Muscle of arm (tissue), 12 donors: ENCODE data around the gene LRP5. TPM values are rescaled to one million over a fixed set of nuclear protein-coding genes. Genes with fewer than 3 reads are reported as not detected.

ENCODE experiments used
- DNase-seq: peaks from one replicate; pipeline ENCODE4 v3.0.0-alpha.2; 2013
- polyA plus RNA-seq, 12 donors: library from polyadenylated mRNA; unstranded; fragments of 120-200 nt; gene quantifications; one replicate each; pipeline ENCODE4 v1.2.1, GENCODE V29; 2013; ENCODE audit not compliant: insufficient read length in 12 of 12

The LRP5 gene
- polyA plus RNA-seq, 12 donors = 33.3 to 88.3 (median 44.0) TPM; not detected in 1

DNA sequence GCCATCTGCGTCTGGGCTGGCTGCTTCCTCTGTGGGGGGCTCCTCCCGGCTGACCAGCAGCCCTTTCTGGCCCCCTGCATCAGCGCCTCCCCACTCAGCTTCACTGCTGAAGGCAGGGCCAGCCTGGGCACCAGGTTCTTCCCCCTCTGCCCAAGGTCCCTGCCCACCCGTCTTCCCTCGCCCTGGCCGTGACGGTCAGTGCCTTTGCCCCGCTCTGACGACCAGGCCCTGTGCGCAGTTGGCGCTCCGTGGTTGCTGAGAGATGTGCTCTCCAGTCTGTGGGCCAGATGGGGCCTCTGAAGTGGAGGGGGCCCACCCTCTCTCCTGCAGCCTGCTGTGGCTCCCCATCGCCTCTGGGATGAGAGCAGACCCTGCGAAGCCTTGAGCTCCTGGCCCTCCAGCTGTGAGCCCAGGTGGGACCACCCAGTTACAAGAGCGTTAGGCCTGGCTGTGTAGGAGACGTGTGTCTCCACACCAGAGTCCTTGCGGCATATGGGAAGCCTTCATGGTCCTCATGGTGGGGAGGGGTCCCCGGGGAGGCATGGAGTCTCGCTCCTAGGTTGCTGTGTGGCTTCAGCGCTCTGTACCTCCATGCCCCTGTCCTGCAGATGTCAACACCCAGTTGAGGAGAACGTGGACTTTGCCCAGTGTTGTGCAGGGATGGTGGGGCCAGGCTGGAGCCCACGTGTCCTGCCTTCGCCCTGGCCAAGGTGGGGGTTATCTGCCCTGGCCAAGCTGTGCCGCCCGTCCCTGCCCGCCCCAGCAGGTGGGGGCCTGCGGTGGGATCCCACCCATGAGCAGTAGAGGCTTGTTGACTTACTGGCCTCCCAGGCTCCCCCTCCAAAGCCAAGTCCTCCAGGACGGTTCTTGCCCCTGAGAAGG lies 14.2 kb downstream of the LRP5 start:
- no peak for DNase-seq

DNA sequence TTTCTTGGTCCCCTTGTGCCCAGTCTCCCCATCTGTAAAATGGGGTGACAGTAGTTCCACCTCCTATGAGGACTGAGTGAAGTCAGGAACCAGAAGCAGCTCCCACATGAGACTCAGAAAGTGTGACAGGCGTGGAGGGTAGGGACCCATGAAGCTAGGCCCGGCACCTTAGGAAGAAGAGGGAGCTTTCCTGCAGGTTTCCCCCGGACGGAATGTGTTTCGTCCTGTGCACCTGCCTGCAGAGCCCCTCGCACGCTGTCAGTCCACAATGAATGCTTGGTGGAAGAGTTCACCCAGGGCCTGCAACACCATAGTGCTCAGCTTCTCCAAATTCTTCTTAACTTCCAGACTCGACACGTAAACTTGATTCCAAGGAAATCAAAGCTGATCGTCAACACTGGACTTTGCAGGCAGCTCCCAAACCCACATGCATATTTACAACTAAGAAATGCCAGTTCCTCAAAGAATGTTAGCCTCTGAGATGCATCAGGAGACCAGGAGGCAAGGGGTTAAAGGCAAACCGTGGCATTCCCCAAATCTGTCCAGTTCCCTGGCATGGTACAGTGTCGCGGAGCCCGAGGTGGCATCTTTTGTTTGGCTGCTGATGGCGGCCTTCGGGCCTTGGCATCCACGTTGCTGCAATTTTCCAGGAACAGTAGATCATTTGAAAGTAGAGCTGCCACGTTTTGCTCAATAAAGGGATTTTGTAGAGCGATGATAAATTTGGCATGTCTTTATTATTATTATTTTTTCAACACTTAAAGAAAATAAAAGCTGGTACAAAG lies 15.4 kb downstream of the LRP5 start:
- no peak for DNase-seq

DNA sequence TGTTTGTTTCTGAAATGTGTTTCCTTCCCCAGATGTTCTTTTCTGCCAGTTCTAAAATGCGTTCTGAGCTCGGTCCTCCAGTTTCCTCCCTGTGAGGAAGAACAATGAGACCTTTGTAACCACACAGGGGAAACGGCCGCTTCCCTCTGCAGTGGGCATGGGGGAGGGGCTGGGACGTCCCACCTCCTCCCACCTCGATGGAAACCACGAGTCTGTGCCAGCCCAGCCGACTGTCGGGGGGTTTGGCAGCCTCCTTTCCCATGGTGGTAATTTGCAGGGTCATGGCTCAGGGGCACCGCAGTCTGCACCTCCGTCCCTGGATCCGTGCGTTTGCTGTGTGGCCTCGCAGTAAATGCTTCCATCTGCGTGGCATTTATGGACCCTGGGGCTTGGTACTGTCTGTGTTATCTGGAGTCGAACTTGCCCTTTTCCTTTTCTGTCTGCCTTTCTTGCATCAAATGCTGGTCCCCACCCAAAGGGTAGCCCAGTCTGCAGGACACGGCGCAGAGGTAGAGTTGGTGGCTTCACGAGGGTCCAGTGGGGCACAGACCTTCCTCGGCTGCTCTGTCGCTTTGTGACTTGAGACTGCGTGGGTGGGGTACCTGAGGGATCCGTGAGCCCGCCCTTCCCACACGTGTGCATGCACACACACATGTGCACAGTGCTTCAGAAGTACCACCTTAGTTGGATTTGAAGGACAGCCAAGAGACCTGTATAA lies 16.1 kb downstream of the LRP5 start:
- no peak for DNase-seq

DNA sequence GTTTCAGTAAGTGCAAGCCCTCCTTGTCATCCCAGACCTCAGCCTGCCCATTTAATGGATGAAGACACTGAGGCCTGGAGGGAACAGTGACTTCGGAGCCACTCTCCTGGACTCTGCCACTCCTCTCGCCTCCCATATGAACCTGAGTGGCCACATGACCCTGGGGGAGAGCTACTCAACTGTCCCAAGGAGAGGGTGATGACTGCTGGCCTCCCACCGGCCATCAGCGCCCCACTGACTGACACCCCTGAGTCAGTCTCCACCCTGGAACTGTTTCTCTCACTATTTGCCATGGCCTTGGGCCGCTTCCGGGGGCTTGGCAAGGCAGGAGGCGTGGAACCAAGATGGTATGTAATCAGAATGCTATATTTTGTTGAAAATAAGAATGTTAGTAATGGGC lies 17.1 kb downstream of the LRP5 start:
- DNase-seq = no peak

DNA sequence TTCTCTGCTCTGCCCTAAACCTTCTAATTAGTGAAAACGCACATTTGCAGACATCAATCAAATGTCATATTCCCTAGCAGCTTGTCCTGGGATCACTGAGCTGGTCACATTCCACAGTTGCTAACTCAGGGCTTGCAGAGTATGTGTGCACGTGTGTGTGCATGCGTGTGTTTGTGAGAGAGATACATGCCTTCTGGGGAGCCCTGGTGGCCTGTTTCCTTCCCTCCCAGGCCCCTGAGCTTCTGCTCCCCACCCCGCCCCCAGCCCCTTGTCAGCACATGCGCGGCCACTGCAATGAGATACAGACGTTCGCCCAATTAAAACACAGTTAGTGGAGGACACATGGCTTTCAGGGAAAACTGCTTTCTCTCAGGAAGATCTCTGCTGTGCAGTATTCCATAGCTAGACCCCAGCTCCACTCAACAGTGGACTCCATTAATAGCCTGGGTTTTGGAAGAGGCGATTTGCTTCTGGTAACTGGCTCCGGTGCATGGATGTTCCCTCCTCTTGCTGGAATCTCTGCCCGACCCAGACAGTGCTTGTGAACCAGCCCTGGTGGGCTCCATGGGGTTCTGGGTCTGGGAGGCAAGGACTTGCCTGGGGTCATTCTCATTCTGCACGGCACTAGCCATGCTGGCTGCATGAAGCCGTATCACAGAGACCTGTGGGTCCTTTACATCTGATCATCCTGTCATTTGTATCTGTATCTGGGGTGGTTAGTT lies 17.7 kb downstream of the LRP5 start:
- no peak for DNase-seq

DNA sequence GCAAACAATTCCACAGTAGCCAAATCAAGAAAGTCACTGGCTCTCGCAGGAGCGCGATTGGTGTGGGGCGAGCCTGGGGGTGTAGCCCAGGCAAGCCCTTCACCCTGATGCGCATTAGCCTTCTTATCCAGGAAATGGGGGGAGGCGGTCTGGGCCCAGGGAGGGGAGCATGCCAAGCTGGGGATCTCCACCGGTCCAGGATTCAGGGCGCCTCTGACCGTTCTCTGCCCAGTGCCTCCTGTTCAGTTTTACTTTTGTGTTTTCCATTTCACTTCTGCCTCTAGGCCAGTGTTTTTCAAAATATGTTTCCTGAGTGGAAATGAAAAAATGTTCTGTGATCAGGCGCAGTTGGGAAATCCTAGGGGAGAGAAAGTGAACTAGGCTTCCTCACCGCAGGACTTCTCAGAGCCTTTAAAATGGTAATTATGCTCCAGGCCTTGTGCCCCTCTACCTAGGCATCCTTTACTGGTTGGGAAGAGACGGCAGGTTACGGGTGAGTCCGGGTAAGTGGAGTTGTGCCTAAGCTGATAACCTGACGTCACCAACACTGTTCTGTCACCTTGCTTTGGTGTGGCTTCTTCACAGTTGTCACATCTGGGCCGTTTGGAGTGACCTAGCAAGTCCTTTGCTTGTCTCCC lies 18.4 kb downstream of the LRP5 start:
- DNase-seq = no peak

DNA sequence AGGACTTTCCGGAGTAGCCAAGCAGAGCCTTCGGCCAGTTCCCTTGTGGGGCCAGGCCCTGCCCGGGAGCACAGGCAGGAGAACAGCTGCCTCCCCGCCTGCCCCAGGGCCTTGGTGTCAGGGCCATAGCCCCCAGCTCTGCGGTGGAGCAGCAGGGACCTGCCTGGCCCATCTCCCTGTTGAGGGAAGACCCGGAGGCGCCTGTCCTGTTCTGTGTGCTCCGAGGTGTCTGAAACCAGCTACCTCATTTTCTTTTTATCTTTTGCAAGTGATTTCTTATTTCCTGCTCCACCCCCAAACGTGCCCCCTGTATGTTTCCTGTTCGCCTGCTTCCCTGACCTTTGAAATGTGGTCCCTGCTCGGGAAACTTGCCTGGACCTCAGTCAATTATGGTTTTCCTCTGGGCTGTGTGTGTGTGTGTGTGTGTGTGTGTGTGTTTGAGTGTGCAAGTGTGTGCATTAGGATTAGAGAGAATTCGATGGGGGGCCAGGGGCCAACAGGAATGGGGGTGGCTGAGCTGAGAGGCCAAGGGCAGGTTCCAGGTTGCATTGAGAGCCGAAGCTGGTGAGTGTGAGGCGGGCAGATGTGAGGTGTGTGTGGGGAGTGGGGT lies 19.1 kb downstream of the LRP5 start:
- DNase-seq = no peak

DNA sequence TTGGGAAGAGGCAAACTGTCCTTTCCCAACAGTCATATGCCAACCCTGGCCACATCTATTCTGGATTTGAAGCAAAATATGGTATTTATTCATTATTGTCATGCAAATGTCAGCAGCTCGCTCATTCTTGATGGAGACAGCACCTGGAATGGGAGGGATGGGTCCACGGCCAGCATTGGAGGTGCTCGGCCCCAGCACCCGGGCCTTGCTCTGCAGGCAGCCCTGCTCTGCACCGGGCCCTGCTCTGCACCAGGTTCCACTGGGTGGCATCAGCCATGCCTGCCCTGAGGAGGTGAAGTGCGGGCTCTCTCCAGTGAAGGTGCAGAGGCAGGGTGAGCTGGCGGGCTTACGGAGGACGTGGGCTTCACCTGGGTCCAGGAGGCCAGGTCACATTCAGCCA lies 19.8 kb downstream of the LRP5 start:
- no peak for DNase-seq

DNA sequence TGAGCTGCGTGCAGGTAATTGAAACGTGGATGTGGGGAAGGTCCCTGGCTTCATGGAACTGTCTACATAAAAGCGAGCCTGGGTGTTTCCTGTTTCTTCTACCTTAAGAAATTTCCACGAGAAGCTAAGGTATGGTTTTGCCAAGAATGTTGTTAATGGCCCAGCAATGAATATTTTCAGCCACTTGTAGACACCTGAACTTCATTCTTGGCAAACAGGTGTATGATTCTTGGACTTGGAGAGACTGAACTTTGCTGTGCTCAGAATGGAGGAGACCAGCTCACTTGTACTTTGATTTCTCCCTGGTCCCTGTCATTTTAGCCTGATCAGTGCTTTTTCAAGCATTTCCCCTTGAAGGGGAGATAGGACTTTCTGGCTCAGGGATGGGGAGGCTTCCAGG lies 20.8 kb downstream of the LRP5 start:
- no peak for DNase-seq

DNA sequence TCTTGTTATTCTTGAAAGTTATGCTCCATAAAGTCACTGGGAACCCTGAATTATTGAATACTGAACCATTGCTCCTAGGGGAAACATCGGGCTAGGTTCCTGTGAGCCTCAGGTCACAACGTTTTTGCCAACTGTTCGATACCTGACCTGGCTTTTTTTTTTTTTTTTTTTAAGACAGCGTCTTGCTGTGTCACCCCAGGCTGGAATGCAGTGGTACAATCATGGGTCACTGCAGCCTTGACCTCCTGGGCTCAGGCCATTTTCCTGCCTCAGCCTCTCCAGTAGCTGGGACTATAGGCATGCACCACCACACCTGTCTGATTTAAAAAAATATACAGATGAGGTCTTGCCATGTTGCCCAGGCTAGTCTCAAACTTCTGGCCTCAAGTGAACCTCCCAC lies 22.5 kb downstream of the LRP5 start:
- no peak for DNase-seq

DNA sequence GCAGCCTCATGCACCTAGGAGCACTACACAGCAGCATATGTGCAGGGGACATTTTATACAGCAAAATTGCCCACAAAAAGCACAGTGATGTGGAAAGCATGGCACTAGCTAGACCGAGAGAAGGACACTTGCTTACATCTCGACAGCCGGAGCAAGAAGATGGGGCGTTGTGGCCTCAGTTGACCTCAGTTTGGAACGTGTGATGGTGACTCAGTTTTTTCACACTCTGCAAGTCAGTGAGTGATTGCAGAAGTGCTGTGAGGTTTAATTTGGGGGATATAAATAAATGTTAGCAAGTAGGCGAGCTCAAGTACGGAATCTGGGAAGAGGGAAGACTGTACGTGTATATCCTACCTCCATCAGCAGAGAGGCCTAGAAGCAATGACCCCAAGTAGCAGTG lies 23.3 kb downstream of the LRP5 start:
- no peak for DNase-seq

DNA sequence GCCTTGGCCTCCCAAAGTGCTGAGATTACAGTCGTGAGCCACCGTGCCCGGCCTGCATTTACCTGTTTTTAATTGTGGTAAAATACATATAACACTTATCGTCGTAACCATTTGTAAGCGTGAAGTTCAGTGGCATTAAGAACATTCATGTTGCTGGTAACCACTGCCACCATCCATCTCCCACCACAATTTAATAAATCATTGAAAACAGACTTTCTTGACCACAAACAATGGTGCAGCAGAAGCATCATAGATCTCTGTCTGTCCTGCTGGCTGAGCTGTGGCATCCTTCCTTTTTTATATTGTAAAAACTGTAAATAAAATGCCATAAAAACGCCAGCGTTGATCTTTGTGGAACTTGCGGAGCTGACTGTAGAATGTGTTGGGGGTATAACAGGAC lies 24.3 kb downstream of the LRP5 start:
- DNase-seq = no peak

DNA sequence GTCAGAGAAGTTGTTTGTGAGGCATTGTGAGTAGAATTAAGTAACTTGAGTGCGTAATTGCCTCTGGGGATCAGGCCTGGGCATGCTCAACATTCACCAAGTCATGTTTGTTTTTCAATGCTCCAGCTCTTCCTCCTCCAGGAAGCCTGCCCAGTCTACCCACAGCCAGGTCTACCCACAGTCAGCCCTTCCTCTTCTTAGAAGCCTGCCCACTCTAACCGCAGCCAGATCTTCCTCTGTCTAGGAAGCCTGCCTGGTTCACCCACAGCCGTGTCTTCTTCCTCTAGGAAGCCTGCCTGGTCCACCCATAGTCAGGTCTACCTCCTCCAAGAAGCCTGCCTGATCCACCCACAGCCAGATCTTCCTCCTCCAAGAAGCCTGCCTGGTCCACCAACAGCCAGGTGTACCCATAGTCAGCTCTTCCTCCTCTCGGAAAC lies 25.0 kb downstream of the LRP5 start:
- no peak for DNase-seq

DNA sequence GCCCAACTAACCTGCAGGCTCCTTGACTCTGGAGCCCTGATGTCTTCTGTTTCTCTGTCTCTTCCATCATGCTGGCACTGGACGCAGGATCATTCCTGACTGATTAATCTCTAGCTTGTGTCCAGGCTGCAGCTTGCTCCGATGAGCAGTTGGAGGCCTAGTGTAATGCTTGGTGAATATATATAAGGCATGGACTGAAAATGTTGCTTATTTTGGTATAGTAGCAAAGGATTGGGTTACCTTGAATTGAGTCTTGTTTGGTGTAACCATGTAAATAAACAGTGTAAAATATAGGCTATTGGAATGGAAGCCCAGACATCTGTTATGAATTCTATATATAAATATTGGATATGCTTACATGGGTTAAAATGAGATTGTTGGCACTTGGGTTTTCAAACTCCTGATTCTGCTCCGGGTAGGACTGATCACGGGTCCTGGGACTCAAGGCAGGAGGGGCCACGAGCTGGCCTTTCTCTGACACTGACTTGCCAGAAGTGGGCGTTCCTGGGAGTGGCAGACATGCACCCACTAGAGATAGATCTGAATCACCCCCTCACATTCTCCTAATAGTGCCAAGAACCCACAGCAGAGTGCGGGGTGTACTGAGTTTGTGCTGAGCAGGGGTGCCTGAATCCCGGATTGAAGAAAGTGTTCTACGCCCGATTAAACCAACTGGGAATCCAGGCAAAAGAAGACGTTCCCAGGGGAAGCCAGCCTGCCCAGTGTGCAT lies 25.8 kb downstream of the LRP5 start:
- DNase-seq = peak; percentile 30

DNA sequence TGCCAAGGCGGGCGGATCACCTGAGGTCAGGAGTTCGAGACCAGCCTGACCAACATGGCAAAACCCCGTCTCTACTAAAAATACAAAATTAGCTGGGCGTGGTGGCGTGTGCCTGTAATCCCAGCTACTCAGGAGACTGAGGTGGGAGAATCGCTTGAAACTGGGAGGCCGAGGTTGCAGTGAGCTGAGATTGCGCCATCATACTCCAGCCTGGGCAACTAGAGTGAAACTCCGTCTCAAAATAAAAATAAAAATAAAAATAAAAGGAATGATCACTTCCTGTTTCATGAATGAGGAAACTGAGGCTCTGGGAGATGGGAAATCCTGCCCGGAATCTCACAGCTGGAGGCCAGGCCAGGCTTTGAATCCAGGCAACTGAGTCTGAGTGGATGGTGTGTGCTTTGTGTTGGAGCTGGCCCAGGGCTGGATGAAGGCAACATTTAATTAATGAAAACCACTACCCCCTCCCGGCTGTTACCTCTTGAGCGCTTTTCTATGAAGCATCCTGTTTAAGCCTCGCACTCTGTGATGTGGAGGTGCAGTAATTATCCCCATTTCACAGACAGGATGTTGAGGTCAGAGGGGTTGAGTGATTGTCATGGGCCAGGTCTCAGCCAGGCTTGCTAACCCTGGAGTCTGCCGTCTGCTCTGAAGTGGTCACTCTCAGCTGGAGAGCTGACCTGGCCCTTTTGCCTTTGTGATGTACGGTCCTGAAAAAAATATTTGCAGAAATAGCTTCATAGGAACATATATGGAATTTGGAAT lies 27.8 kb downstream of the LRP5 start:
- no peak for DNase-seq

DNA sequence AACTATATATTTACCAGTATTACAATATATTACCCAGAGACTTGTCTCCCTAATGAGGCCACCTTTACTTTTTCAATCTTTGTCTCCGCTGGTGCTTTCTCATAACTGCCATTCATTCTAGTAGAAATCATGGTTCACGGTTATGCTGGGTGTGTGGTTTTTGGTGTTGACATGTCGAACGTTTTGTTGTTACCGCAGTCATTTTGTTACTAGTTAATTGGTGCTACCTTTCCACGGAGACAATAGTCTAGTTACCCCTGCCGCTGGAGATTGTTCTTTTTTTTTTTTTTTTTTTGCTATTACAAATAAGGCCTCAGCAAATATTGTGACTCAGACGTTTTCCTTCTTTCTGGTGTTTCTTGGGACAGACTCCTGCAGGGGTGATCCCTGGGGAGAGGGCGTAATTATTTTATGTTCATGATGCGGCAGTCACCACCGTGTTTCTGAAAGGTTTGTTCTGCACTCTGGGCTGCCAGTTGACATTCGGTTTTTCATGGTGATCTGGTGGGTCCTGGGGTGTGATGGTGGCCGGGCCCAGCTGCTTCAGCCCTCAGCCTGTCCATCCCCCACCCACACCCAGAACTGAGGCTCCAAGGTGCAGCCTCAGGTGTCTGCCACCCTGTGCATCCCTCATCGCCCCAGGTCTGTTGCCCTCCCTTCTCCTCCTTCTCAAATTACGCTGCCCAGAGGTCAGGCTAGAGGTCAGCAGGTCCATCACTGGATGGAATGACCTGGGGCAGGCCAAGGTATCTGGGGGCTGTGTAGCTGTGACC lies 28.6 kb downstream of the LRP5 start:
- DNase-seq = no peak

DNA sequence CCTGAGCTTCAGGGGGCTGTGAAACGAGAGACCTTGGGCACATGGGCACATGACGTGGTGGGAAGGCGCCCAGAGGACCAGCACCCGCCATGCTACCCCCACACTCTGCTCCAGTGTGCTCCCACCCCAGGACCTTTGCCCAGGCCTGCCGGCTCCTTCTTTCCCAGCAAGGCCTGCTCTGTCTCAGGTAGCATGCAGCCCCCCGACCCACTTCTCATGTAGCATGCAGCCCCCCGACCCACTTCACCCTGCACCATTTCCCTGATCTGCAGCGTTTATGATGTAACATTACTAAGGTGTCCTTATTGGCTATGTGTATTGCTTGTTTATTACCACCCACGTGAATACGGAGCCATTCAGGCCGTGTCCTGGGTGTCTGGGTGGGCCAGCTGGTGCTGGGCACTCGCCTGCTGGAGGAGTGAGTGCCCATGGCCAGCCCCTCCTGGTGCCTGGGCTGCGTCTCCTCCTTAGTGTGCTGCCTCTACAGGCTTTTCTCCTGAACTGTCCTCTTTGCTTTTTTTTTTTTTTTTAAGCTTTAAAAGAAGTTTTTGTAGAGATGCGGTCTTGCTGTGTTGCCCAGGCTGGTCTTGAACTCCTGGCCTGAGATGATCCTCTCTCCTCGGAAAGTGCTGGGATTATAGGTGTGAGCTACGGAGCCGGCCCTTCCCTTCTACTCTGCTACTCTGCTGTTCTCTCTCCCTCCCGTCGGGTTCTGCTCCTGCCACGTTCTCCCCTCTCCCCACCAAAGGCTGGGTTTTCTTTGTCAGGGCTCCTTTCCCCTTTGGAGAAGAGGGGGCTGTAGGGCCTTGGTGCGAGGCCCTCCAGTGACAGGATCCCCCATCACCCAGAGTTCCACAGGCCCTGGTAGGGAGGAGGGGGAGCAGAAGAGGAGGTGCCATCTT lies 29.4 kb downstream of the LRP5 start:
- DNase-seq = no peak
